Activated CD4-positive, alpha-beta memory T cell treated with anti-CD3 and anti-CD28 coated beads for 36 hours (primary cell): ENCODE data around the gene B3GNT2. TPM values are rescaled to one million over a fixed set of nuclear protein-coding genes. Genes with fewer than 3 reads are reported as not detected.

Source experiments
- CTCF ChIA-PET: fragments of 350-600 bp; sonication (Branson Sonifier 250); formaldehyde crosslinking; loops from one replicate; lab custom pipeline; 2021; ENCODE audit warnings: antibody characterized with exemption, inconsistent platforms; lab: Charles Lee
- POLR2A ChIA-PET: fragments of 350-600 bp; sonication (Branson Sonifier 250); formaldehyde crosslinking; loops from one replicate; lab custom pipeline; 2021; ENCODE audit warnings: antibody characterized with exemption; lab: Charles Lee
- DNase-seq: peaks from one replicate; pipeline ENCODE4 v3.0.0-alpha.2; 2020
- H3K27ac Mint-ChIP-seq: one replicate; pipeline ENCODE4 v1.8.0; 2021; ENCODE audit warnings: mixed read lengths
- H3K27me3 Mint-ChIP-seq: one replicate; pipeline ENCODE4 v1.8.0; 2021; ENCODE audit warnings: mixed read lengths
- H3K36me3 Mint-ChIP-seq: one replicate; pipeline ENCODE4 v1.8.0; 2021; ENCODE audit warnings: mixed read lengths
- H3K4me1 Mint-ChIP-seq: one replicate; pipeline ENCODE4 v1.8.0; 2021; ENCODE audit warnings: low read depth, mixed read lengths
- H3K4me3 Mint-ChIP-seq: one replicate; pipeline ENCODE4 v1.8.0; 2021; ENCODE audit warnings: mild to moderate bottlenecking, mixed read lengths
- H3K9me3 Mint-ChIP-seq: one replicate; pipeline ENCODE4 v1.8.0; 2021; ENCODE audit warnings: mixed read lengths
- intact Hi-C: fragments of 100-400 bp; cut with micrococcal nuclease; formaldehyde crosslinking; loops from one replicate; pipeline ENCODE4 v1.15.1; 2023
- total RNA-seq, 2 experiments: library from RNA; stranded (reverse); gene quantifications; one replicate each; pipeline ENCODE4 v1.2.3, GENCODE V29; 2021

B3GNT2 gene
- total RNA-seq, 2 experiments from 2014 or later, result 26.6 to 26.9 TPM

DNA sequence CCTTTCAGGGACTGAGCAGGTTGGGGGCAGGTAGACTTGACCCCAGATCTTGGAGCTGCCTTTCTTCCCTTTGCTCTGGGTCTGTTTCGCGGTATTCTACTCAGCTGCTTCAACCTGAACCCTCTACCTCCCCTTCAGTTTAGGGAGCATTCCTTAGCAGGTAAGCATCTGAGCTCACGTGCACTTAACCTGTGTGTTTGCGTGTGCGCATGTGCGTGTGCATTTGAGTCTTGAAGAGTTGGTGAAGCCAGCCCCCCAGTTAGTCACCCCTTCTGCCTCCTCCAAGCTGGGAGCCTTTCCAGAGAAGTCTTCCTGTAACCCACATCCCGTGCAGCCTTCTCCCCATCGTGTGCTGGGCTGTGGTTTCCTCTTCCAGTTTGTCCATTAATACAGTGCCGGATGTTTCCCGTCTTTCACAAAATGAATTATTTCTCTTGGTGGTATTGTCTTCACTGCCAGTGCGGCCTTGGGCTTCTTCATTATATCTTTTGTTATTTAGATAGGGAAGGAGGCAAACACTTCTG is 33.2 kb downstream of the B3GNT2 start:
- Mint-ChIP-seq H3K9me3 (no peaks in the 10 kb centered on the region), H3K36me3 (peaks cover 12% of the 10 kb centered on the region), H3K27me3 (no peaks in the 10 kb centered on the region), H3K4me1 (peaks cover 7% of the 10 kb centered on the region), H3K27ac (no peak overlapping the region), H3K4me3 (no peak overlapping the region)
- intact Hi-C loops, result no loop called here
- CTCF ChIA-PET, result interaction anchor here (0.7 kb wide), 1 partner anchor 235 kb away, joined by 3 read pairs; no protein-coding TSS in a partner anchor
- DNase-seq, result no peak
- POLR2A ChIA-PET, result no interaction called here

- Mint-ChIP-seq H3K27me3 (no peaks in the 10 kb centered on the region), H3K36me3 (peaks cover 3% of the 10 kb centered on the region), H3K9me3 (no peaks in the 10 kb centered on the region), H3K4me3 (no peak overlapping the region), H3K27ac (no peak overlapping the region), H3K4me1 (peaks cover 5% of the 10 kb centered on the region)
- intact Hi-C loops, result no loop called here
- ChIA-PET POLR2A (no interaction called here), CTCF (no interaction called here)
- DNase-seq, result no peak
Measured at GRCh38 chr2:62231541-62231940, 35.6 kb downstream of the B3GNT2 start.

DNA sequence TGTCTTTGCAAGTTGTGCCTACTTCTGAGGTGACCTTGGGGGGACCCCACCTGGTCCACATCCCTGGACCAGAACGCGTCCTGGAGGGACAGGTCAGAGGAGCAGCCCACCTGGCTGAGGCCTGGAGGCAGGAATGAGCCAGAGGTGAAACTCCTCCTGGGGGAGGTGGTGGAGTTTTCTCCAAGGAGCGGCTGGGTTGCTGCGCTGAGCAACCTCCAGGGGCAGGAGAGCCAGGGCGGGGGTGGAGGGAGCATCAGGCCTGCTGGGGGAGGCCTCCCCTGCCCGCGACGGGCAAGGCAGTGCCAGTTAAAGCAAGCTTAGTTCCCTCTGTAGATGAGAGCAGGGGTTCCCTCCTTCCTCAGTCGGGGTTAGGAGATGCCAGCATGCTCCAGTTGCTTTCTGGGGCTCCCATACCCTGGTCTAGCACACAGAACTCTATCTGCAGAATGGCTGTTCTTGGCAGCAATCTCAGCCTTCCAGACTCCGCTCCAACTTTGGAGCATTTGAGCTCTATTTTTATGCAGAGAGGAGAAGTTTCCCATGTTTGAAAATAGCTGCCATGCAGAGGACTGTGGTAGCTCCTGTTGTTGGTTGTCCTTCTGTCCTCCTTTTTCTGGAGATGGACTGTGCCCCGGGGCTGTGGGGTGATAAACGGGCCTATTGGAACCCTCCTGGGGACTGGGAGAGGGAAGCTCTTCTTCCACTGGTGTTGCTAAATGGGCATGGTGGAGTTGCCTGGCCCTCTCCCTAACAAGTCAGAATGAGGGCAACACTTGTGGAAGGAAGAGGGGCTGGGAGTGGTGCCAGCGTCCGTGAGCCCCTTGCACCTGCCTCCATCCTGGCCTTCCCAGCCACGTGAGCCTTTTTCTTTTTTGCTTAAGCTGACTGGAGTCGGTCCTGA is 39.1 kb downstream of the B3GNT2 start:
- Mint-ChIP-seq H3K27me3 (no peaks in the 10 kb centered on the region), H3K27ac (no peak overlapping the region), H3K4me3 (no peak overlapping the region), H3K36me3 (no peaks in the 10 kb centered on the region), H3K9me3 (no peaks in the 10 kb centered on the region), H3K4me1 (no peaks in the 10 kb centered on the region)
- intact Hi-C loops, result no loop called here
- DNase-seq, result no peak
- ChIA-PET POLR2A (no interaction called here), CTCF (no interaction called here)

GRCh38 chr2:62236499-62236898 is 40.6 kb downstream of the B3GNT2 start:
- DNase-seq, result no peak
- Mint-ChIP-seq H3K27ac (no peak overlapping the region), H3K9me3 (no peaks in the 10 kb centered on the region), H3K4me3 (no peak overlapping the region), H3K36me3 (no peaks in the 10 kb centered on the region), H3K27me3 (no peaks in the 10 kb centered on the region), H3K4me1 (no peaks in the 10 kb centered on the region)
- CTCF ChIA-PET, result no interaction called here
- intact Hi-C loops, result no loop called here
- POLR2A ChIA-PET, result no interaction called here

- Mint-ChIP-seq H3K36me3 (no peaks in the 10 kb centered on the region), H3K9me3 (no peaks in the 10 kb centered on the region), H3K4me1 (no peaks in the 10 kb centered on the region), H3K27ac (no peak overlapping the region), H3K27me3 (no peaks in the 10 kb centered on the region), H3K4me3 (no peak overlapping the region)
- intact Hi-C loops, result no loop called here
- CTCF ChIA-PET, result no interaction called here
- POLR2A ChIA-PET, result no interaction called here
- no peak for DNase-seq
Measured at GRCh38 chr2:62238236-62238635, 42.3 kb downstream of the B3GNT2 start.

- ChIA-PET CTCF (no interaction called here), POLR2A (no interaction called here)
- Mint-ChIP-seq H3K4me3 (no peak overlapping the region), H3K9me3 (no peaks in the 10 kb centered on the region), H3K27me3 (no peaks in the 10 kb centered on the region), H3K4me1 (no peaks in the 10 kb centered on the region), H3K27ac (no peak overlapping the region), H3K36me3 (no peaks in the 10 kb centered on the region)
- intact Hi-C loops, result no loop called here
- DNase-seq, result no peak
Measured at GRCh38 chr2:62240546-62240945, 44.6 kb downstream of the B3GNT2 start.

DNA sequence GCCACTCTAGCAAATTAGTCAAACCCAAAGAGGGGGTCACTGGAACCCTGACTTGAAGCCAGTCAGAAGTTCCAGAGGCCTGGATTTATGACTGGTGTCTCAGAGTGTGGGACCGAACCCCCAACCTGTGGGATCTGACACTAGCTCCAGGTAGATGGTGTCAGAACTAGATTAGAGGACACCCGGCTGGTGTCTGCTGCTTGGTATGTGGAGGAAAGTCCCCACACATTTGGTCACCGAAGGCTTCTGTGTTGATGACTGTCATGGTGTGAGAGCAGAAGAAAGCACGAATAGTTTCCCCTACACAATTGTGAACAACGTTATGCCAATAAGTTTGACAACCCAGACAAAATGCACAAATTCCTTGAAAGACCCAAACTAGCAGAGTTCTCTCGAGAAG is 48.1 kb downstream of the B3GNT2 start:
- Mint-ChIP-seq H3K36me3 (no peaks in the 10 kb centered on the region), H3K9me3 (no peaks in the 10 kb centered on the region), H3K4me3 (no peak overlapping the region), H3K27ac (no peak overlapping the region), H3K4me1 (no peaks in the 10 kb centered on the region), H3K27me3 (no peaks in the 10 kb centered on the region)
- intact Hi-C loops, result no loop called here
- ChIA-PET POLR2A (no interaction called here), CTCF (no interaction called here)
- no peak for DNase-seq

DNA sequence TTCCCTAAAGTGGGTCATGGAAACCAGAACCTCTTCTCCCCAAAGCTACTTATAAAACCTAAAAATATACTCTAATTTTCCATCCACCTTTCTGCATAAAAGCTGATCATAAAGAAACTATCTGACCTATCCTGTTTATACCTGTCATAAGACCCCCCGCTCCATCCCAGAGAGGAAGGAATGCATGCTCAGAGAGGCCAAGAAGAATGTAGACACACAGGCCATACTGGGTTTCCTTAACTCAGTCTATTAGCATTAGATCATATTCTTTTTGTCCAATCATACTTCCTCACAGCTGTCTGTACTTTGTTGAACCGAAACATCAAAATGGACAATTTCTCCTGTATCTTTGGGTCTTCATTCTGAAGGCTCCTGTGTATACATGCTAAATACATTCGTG is 52.3 kb downstream of the B3GNT2 start:
- Mint-ChIP-seq H3K36me3 (no peaks in the 10 kb centered on the region), H3K4me3 (no peak overlapping the region), H3K27me3 (no peaks in the 10 kb centered on the region), H3K27ac (no peak overlapping the region), H3K4me1 (no peaks in the 10 kb centered on the region), H3K9me3 (no peaks in the 10 kb centered on the region)
- no peak for DNase-seq
- CTCF ChIA-PET, result no interaction called here
- intact Hi-C loops, result no loop called here
- POLR2A ChIA-PET, result no interaction called here

DNA sequence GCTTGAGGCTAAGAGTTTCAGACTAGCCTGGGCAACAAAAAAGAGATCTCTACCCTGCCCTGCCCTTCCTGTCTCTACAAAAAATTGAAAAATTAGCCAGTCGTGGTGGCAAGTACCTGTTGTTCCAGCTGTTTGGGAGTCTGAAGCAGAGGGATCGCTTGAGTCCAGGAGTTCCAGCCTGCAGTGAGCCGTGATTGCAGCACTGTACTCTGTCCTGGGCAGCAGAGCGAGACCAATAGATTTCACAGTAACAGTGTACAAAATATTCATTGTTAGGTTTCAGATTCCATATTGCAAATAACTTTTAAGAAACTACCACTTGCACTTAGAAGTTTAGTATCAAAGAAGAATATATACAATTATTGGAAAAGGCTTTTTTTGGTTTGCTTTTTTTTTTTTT is 54.3 kb downstream of the B3GNT2 start:
- ChIA-PET CTCF (no interaction called here), POLR2A (no interaction called here)
- H3K4me1 Mint-ChIP-seq, result no peaks in the 10 kb centered on the region
- no peak for DNase-seq
- H3K9me3 Mint-ChIP-seq, result no peaks in the 10 kb centered on the region
- H3K4me3 Mint-ChIP-seq, result no peak overlapping the region
- no peaks in the 10 kb centered on the region for H3K27me3 Mint-ChIP-seq
- no peaks in the 10 kb centered on the region for H3K36me3 Mint-ChIP-seq
- no peak overlapping the region for H3K27ac Mint-ChIP-seq
- intact Hi-C loops, result no loop called here

DNA sequence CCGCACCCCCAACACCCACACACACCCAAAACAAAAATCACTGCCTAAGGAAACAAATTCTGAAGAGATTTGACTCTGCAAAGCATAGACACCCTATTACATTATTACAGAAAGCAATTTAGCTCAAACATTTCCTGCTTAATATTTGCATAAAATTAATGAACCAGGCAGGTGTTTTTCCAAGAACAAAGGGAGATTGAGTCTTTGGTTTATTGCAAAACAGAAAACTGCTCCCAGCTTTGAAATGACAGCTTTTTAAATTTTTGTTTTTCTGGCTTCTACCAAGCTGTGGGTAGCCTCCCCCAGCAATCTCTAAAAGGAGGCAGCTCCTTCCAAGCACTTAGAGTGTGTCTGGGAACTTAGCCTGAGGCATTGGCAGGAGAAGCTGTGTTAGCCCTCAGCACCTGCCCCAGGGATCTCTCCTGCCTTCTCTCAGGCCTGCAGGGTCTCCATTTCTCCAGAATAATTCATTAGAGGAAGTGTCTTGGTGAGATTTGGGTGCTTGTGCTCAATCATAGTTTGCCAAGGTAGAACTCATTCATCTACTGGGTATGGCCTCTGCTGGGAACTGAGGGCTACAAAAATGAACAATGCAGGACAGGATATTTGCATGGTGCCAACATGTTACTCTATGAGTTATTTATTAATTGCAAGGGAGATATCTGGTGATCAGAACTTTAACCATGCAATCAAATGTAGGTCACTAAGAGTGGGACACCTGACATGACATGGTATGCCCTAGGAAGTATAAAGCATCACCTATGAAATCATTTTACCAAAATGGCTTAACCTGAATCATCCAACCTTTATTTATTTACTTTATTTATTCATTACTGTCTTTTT is 58.7 kb downstream of the B3GNT2 start:
- intact Hi-C loops, result no loop called here
- Mint-ChIP-seq H3K4me1 (no peaks in the 10 kb centered on the region), H3K9me3 (no peaks in the 10 kb centered on the region), H3K36me3 (no peaks in the 10 kb centered on the region), H3K4me3 (no peak overlapping the region), H3K27ac (no peak overlapping the region), H3K27me3 (no peaks in the 10 kb centered on the region)
- ChIA-PET POLR2A (no interaction called here), CTCF (interaction anchor here (0.6 kb wide), 1 partner anchor 364 kb away, joined by 3 read pairs; no protein-coding TSS in a partner anchor)
- no peak for DNase-seq

- POLR2A ChIA-PET, result no interaction called here
- H3K27ac Mint-ChIP-seq, result no peak overlapping the region
- no peaks in the 10 kb centered on the region for H3K36me3 Mint-ChIP-seq
- H3K4me3 Mint-ChIP-seq, result no peak overlapping the region
- no peak for DNase-seq
- CTCF ChIA-PET, result interaction anchor here (0.5 kb wide), 1 partner anchor 337 kb away, joined by 3 read pairs; no protein-coding TSS in a partner anchor
- H3K4me1 Mint-ChIP-seq, result no peaks in the 10 kb centered on the region
- H3K27me3 Mint-ChIP-seq, result no peaks in the 10 kb centered on the region
- intact Hi-C loops, result no loop called here
- no peaks in the 10 kb centered on the region for H3K9me3 Mint-ChIP-seq
Measured at GRCh38 chr2:62257466-62257865, 61.6 kb downstream of the B3GNT2 start.

DNA sequence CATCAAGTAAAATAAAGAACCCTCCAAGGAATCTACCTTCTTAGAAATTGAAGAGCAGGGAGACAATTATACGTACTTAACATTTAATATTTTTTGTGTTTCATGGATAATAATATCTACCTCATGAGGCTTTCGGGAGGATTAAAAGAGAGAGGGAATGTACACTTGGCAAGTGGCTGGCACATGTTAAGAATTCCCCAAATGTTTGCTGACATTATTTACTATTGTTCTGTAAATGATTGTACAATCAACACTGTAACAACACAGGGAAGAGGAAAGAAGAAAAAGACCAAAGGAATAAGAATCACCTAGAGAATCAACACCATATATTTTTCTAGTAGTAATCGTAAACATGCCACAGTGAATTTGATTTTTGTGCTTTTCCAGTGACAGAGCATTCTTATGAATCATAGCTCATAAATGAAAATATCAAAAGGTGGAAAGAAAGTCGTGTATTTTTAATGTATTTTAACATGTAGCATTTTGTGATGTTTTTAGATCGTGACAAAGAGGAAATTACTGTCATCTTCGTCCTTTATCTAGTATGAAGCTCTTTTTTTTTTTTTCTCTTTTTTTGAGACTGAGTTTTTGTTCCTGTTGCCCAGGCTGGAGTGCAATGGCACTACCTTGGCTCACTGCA is 67.3 kb downstream of the B3GNT2 start:
- Mint-ChIP-seq H3K4me3 (no peak overlapping the region), H3K27me3 (no peaks in the 10 kb centered on the region), H3K4me1 (no peaks in the 10 kb centered on the region), H3K27ac (no peak overlapping the region), H3K36me3 (no peaks in the 10 kb centered on the region), H3K9me3 (no peaks in the 10 kb centered on the region)
- CTCF ChIA-PET, result no interaction called here
- POLR2A ChIA-PET, result no interaction called here
- intact Hi-C loops, result no loop called here
- no peak for DNase-seq
